NCI-H526 treated with DMSO at 0.1 percent for 48 hours (cell line): ENCODE measurements around the gene AGPS.
"Not testable (repeated sequence)": the region's sequence is repeated elsewhere in the genome, so short reads cannot be mapped to it uniquely, and the experiment has no call there.

Experiments
- DNase-seq: peaks from one replicate; lab custom pipeline; 2025; lab: John Stamatoyannopoulos, UW

Gene AGPS

DNA sequence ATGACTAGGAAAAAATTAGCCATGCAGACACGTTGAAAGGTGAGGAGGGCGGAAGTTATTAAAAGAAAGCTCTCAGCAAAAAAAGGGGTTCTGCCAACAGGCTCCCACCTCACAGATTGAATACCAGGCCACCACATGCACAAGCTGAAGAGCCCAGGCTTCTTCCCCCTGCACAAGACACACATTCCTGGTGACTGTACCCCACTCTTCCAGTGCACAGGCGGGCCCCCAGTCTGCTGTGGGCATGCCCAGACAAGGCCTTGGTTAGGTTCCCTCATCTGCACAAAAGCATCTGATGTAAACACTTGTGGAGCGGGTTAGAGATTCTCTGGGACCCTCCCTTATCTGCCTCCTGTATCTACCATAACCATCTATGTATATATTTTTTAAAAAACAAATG lies 81.7 kb downstream of the AGPS start:
- no peak for DNase-seq

DNA sequence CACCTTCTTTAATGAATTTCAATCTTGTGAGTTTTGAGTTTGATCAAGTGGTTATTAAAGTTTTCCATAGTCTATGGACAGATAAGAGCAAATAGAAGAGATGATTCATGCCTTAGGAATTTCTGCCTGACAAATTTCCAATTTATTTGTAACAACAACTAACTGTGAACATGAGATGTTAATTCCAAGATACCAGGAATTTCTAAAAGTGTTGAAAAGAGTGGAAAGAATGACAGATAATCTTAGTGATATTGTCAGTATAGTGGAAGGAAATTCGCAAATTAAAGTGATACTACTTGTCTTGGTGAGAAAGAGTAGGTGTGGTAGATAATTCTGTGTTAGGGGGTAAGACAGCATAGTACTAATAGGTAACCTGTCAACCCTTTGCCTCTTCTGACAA lies 82.4 kb downstream of the AGPS start:
- DNase-seq: no peak

- DNase-seq: no peak
Measured at GRCh38 chr2:177476897-177477296, 84.3 kb downstream of the AGPS start.

DNA sequence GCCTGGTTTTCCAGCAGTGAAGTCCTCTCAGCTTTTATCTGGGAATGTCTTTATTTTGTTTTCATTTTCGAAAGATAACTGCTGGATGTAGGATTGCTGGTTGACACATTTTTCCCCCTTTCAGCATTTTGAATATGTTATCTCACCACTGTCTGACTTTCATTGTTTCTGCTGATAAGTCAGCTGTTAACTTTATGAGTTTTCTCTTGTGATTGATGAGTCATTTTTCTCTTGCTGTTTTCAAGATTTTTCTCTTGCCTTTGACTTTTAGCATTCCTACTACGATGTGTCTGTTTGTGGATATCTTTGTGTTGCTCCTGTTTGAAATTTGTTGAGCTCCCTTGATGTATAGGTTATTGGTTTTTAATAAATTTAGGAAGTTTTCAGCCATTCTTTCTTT lies 85.5 kb downstream of the AGPS start:
- DNase-seq: no peak

GRCh38 chr2:177478907-177479306 lies 86.3 kb downstream of the AGPS start:
- DNase-seq: no peak

DNA sequence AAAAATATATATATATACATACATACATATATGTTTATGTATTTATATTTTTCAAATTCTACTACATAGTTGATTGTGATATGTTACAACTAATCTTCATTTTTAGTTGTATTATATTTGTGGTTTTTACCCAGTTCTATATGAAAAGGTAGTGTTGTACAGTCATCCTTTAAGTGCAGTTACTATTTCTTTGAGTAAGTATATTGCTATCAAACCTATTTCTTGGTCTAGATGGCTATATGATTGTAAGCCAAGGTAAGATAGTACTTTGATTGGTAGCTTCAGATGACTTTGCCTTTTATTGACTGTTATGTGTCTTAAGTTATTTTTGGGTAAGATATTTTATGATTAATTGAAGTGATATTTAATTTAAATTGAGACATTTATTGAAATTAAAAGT lies 89.6 kb downstream of the AGPS start:
- no peak for DNase-seq

DNA sequence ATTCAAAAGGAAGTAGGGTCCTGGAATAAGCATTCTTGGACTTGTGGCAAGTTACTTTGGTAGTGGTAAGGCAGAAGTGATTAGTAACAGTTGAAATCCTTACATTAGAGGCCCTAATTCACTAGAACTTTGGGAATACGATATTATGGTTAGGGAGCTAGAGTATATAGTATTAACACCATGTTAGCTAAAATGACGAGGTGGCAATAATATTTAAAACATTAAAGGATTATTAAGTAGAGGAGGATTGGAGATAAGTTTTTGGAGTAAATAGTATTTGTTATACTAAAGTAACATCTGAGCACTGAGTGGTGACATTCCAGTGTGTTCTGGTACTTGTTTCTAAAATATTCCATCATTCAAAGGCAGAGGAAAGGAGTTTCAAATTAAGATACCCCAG lies 91.0 kb downstream of the AGPS start:
- DNase-seq: no peak

DNA sequence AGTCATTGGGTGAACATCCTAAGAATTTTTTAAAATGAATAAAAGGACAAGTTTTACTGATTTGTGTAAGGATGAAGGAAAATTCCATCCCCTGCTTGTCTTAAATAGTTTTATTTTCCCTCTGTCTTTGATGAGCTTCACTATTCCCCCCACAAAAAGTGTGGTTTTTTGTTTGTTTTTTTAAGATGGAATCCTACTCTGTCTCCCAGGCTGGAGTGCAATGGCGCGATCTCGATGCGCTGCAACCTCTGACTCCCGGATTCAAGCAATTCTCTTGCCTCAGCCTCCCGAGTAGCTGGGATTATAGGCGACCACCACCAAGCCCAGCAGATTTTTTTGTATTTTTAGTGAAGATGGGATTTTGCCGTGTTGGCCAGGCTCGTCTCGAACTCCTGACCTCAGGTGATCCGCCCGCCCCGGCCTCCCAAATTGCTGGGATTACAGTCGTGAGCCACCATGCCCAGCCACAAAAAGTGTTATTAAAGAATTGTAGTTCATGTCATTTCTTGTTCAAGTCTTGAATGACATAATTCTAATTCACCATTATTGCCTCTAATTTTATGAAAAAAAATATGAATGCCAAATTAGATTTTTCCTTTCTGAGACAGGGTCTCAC lies 91.7 kb downstream of the AGPS start:
- DNase-seq: no peak

DNA sequence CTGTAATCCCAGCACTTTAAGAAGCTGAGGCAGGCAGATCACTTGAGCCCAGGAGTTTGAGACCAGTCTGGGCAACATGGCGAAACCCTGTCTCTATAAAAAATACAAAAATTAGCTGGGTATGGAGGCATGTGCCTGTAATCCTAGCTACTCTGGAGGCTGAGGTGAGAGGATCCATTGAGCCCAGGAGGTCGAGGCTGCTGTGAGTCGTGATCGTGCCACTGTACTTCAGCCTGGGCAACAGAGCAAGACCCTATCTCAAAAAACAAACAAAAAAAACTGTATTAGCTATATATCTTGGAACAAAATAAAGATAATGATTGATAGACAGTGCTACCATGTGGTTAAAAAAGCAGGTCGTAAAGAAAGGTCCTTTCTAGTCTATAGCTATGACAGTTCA lies 93.1 kb downstream of the AGPS start:
- DNase-seq: not testable (repeated sequence)

DNA sequence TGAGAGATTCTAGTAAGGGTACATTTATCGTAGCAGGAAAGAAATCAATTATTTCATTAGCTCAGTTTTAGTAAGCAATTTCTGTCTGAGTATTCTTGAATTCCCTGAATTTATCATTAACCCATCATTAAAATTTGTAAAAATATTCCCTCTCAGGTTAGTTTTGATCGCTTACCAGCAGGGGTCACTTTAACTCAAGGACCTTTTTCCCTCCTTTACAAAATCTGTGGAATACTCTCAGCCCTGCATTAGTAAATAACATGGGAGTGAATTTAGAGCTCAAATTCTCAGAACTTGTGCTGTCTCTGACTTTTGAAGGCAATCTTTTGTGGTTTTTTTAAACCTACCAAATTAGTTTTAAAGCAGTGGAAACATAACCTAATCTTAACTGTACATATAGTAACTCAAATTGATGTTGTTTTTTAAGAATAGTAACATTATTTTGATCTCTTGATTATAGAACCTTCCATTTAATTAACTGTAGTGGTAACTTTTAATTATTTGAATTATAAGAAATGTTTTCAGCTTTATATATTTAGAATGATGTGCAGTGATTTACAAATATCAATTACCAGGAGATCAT lies 97.2 kb downstream of the AGPS start:
- DNase-seq: peak; percentile 4

DNA sequence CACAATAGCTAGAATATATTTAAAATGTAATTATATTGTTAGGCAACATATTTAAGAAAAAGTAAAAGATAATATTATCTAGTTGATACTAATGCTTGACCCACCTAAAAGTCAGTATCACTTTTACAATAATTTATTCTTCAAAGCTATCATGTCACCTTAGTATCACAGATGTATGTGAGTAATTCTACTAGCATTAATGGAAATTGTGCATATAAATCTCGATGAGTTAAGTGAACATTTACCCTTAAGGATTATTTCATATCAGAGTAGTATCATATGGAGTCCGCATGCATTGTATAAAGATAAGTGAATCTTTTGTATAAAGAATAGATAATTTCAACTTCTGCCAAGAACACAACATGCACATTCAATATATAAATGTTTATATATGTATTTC lies 103.4 kb downstream of the AGPS start:
- no peak for DNase-seq

GRCh38 chr2:177496921-177497320 lies 104.3 kb downstream of the AGPS start:
- DNase-seq: no peak

GRCh38 chr2:177501186-177501585 lies 108.6 kb downstream of the AGPS start:
- no peak for DNase-seq

GRCh38 chr2:177506505-177506904 lies 113.9 kb downstream of the AGPS start:
- no peak for DNase-seq

DNA sequence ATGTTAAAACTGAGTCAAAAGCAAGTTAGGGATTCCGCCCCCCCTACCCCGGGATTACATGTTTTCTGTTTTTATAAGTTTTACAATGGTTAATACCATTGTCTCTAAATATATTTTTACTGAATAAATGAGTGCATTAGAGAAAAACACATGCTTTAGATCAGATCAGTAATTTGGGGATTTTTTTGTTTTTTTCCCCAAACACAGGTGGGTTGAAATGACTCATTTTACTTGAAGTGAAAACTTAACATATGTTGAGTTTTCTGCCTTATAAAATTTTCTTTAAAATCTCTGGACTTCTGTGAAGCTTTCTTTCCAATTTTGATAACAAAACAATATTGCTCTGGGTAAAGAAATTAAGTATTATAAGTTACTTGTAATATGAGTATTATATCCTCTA lies 114.4 kb downstream of the AGPS start:
- DNase-seq: no peak

- DNase-seq: no peak
Measured at GRCh38 chr2:177516824-177517544, 124.4 kb downstream of the AGPS start.

DNA sequence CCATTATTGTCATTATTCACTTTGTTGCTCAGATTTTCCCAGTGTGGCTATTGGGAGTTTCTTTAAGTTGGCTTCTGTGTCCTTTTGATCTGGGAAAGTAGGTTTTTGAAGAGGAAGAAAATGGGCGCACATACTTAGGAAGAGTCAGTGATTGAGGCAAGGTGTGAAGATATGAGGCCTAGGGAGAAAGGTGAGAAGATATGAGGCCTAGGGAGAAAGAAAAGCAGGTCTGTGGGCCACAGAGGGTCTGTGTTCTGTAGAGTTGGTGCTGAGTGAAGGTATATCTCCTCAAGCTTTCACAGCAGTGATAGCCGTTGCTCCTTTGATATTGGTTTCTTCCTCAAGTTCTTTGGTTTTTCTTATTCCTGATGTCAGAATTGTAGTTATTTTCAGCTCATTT lies 126.2 kb downstream of the AGPS start:
- no peak for DNase-seq

GRCh38 chr2:177519534-177520115 lies 127.1 kb downstream of the AGPS start:
- no peak for DNase-seq

- DNase-seq: no peak
Measured at GRCh38 chr2:177520324-177520723, 127.8 kb downstream of the AGPS start.

DNA sequence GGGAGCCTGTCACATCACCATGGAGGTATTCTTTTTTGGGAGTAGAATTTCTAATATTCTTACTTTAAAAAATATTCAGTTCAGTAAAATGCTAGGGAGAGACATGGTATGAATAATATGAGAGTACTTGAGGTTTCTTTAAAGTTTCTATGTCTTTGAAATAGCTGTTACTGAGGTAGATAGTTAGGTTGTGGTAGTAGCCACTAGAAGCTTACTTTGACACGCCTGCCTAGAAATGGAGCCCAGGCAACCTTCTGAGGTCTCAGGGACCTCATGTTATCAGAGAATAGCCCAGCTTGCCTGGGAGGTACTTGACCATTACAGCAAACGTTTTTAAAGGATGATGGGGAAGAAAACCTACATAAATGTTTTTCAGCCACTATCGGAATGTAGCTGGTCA lies 131.2 kb downstream of the AGPS start:
- DNase-seq: no peak

DNA sequence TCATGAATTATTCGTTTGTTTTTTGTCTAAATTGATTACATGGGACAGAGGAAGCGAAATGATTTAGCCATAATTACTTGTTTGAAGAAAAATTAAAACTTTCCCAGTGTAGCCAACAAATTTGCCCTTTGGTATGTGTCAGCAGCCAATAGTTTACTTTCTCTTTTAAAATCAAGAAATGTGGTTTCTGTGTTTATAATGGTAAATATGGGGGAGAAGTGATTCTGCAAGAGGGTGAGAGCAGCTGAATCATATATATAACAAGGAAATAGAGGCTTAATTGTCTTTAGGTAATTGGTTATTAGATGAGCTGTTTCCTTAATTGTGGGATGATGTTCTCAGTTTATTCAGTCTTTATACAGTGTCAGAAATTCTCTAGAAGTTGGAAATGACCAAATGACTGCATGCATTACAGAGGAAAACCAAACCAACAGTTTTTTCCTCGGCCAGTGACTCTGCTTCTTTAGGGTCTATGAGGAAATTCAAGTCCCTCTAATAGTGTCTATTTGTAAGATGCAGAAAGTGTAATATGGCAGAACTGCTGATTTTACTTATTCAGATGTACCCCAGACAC lies 132.9 kb downstream of the AGPS start:
- no peak for DNase-seq

DNA sequence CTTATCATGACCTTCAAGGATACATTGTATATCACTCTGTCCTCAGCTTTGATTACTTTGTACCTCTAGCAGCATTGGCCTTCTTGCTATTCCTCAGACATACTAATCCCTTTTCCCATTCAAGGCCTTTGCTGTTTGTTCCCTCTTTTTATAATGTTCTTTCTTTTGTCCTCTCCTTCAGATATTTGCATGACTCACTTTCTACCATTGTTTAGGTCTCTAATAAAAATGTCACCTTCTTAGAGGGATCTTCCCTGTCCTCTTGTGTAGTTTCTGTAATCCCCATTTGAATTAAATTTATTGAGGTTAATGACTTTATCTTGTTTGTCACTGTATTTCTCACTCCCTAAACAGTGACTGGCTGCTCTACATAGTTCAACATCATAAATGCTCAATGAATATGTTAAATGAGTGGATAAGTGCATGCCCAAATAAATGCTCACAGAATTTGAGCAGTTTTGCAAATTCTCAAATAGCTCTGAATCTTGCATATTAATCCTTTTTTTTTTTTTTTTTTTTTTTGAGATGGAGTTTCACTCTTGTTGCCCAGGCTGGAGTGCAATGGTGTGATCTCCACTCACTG lies 135.9 kb downstream of the AGPS start:
- no peak for DNase-seq

- no peak for DNase-seq
Measured at GRCh38 chr2:177529166-177529565, 136.6 kb downstream of the AGPS start.
